Measurements from ENCODE around the gene CACNB2.

CACNB2 gene

GRCh38 chr10:18514537-18514936 is 374.3 kb downstream of the CACNB2 start:
- DNase-seq (ENCODE audit: low spot score), result no peak

GRCh38 chr10:18516851-18517250 is 376.6 kb downstream of the CACNB2 start:
- DNase-seq (ENCODE audit: low spot score), result no peak

- no peak for DNase-seq (ENCODE audit: low spot score)
These were observed 382.8 kb downstream of the CACNB2 start for GRCh38 chr10:18523025-18523424.

- no peak for DNase-seq (ENCODE audit: low spot score)
These were observed 383.6 kb downstream of the CACNB2 start for GRCh38 chr10:18523858-18524257.

- no peak for DNase-seq (ENCODE audit: low spot score)
These were observed 387.5 kb downstream of the CACNB2 start for GRCh38 chr10:18527687-18528086.

- DNase-seq (ENCODE audit: low spot score), result no peak
These were observed 388.1 kb downstream of the CACNB2 start for GRCh38 chr10:18528292-18528691.

GRCh38 chr10:18532881-18533535 is 392.8 kb downstream of the CACNB2 start:
- no peak for DNase-seq (ENCODE audit: low spot score)

- DNase-seq (ENCODE audit: low spot score), result no peak
These were observed 393.7 kb downstream of the CACNB2 start for GRCh38 chr10:18533896-18534295.

GRCh38 chr10:18539335-18539734 is 399.1 kb downstream of the CACNB2 start:
- no peak for DNase-seq (ENCODE audit: low spot score)

- DNase-seq (ENCODE audit: low spot score), result no peak
These were observed 400.0 kb downstream of the CACNB2 start for GRCh38 chr10:18540195-18540594.

- no peak for DNase-seq (ENCODE audit: low spot score)
These were observed 402.6 kb downstream of the CACNB2 start for GRCh38 chr10:18542832-18543231.

- DNase-seq (ENCODE audit: low spot score), result no peak
These were observed 405.5 kb downstream of the CACNB2 start for GRCh38 chr10:18545621-18546305.

GRCh38 chr10:18549105-18549504 is 408.9 kb downstream of the CACNB2 start:
- DNase-seq (ENCODE audit: low spot score), result no peak

- DNase-seq (ENCODE audit: low spot score), result no peak
These were observed 411.2 kb downstream of the CACNB2 start for GRCh38 chr10:18551473-18551872.

- no peak for DNase-seq (ENCODE audit: low spot score)
These were observed 414.3 kb downstream of the CACNB2 start for GRCh38 chr10:18554479-18554878.

- no peak for DNase-seq (ENCODE audit: low spot score)
These were observed 416.4 kb downstream of the CACNB2 start for GRCh38 chr10:18556522-18557147.

- DNase-seq (ENCODE audit: low spot score), result no peak
These were observed 417.7 kb downstream of the CACNB2 start for GRCh38 chr10:18557960-18558359.

GRCh38 chr10:18561861-18562551 is 421.8 kb downstream of the CACNB2 start:
- DNase-seq (ENCODE audit: low spot score), result no peak

GRCh38 chr10:18563003-18563726 is 422.9 kb downstream of the CACNB2 start:
- no peak for DNase-seq (ENCODE audit: low spot score)

- DNase-seq (ENCODE audit: low spot score), result no peak
These were observed 424.8 kb downstream of the CACNB2 start for GRCh38 chr10:18565006-18565405.

- DNase-seq (ENCODE audit: low spot score), result no peak
These were observed 426.0 kb downstream of the CACNB2 start for GRCh38 chr10:18566177-18566576.

- no peak for DNase-seq (ENCODE audit: low spot score)
These were observed 427.2 kb downstream of the CACNB2 start for GRCh38 chr10:18567343-18567856.

Measured in iPS-NIHi11 (cell line).